Vagina (tissue), 2 donors: ENCODE results near the gene IQSEC1. TPM values are rescaled to one million over a fixed set of nuclear protein-coding genes. Genes with fewer than 3 reads are reported as not detected.

Experiments used
- DNase-seq, 2 donors: peaks; one replicate each; pipeline ENCODE4 v3.0.0-alpha.2; 2017; ENCODE audit errors: extremely low spot score in 2 of 2
- H3K27ac ChIP-seq: fragments of 200-600 bp; sonication (generic); one replicate; pipeline ENCODE4 v1.5.1; 2019
- H3K27me3 ChIP-seq: fragments of 200-600 bp; sonication (generic); one replicate; pipeline ENCODE4 v1.5.1; 2019
- H3K36me3 ChIP-seq, 2 donors: fragments of 200-600 bp; sonication (generic); one replicate each; pipeline ENCODE4 v1.5.1; 2017 to 2019
- H3K4me1 ChIP-seq: fragments of 200-600 bp; sonication (generic); one replicate; pipeline ENCODE4 v1.5.1; 2019
- H3K4me3 ChIP-seq, 2 donors: fragments of 200-600 bp; sonication (generic); 1 replicate in 1 of 2; 2 replicates in 1 of 2; pipeline ENCODE4 v1.5.1; 2016 to 2019
- H3K9me3 ChIP-seq: fragments of 200-600 bp; sonication (generic); one replicate; pipeline ENCODE4 v1.5.1; 2019
- CTCF ChIP-seq, 3 experiments: fragments of 450-650 bp in 2 of 3; fragments of 200-600 bp in 1 of 3; sonication (generic) in 1 of 3; IDR thresholded peaks; one replicate each; pipeline ENCODE4 v1.5.1; 2017 to 2019; ENCODE audit warnings: antibody characterized with exemption in 3 of 3, mild to moderate bottlenecking in 2 of 3, moderate library complexity in 2 of 3
- POLR2A ChIP-seq, 2 donors: fragments of 450-650 bp; IDR thresholded peaks; one replicate each; pipeline ENCODE4 v1.6.1; 2017; ENCODE audit warnings: antibody characterized with exemption in 2 of 2, mild to moderate bottlenecking in 2 of 2, moderate library complexity in 2 of 2
- POLR2AphosphoS5 ChIP-seq, 2 donors: sonication (generic); formaldehyde crosslinking; IDR thresholded peaks; one replicate each; pipeline ENCODE4 v1.9.0; 2017; ENCODE audit warnings: antibody characterized with exemption in 2 of 2, mild to moderate bottlenecking in 2 of 2, low read depth in 1 of 2; ENCODE audit not compliant: insufficient read depth in 1 of 2
- intact Hi-C: fragments of 100-400 bp; cut with DNase I; formaldehyde crosslinking; loops from one replicate; pipeline ENCODE4 v1.15.1; 2023
- total RNA-seq: library from RNA; depleted of rRNA; stranded (reverse); fragments of >200 nt; gene quantifications from one replicate; pipeline ENCODE4 v1.2.3, GENCODE V29; 2016

Gene IQSEC1
- total RNA-seq, 1 donor from 2014 or later = 34.9 TPM

GRCh38 chr3:13071695-13072094 is 1.5 kb downstream of the IQSEC1 start:
- H3K36me3 ChIP-seq = no peaks in the 10 kb centered on the region
- TF ChIP-seq POLR2AphosphoS5 (IDR thresholded peaks at IDR 0.05; ENCODE audit: insufficient read depth in 1 of 2, low read depth in 1 of 2) (no peak), POLR2A (IDR thresholded peaks at IDR 0.05) (no peak), CTCF (IDR thresholded peaks at IDR 0.05) (no peak)
- intact Hi-C loops = no loop called here
- no peak overlapping the region for H3K27ac ChIP-seq
- no peak overlapping the region for H3K4me3 ChIP-seq
- H3K27me3 ChIP-seq = no peaks in the 10 kb centered on the region
- DNase-seq = no peak
- no peaks in the 10 kb centered on the region for H3K9me3 ChIP-seq
- peaks cover 16% of the 10 kb centered on the region for H3K4me1 ChIP-seq

GRCh38 chr3:13070391-13071070 is 2.7 kb downstream of the IQSEC1 start:
- DNase-seq = no peak
- Histone ChIP-seq H3K36me3 (no peaks in the 10 kb centered on the region), H3K4me1 (peaks cover 16% of the 10 kb centered on the region), H3K27ac (no peak overlapping the region), H3K9me3 (no peaks in the 10 kb centered on the region), H3K27me3 (no peaks in the 10 kb centered on the region), H3K4me3 (no peak overlapping the region)
- TF ChIP-seq POLR2AphosphoS5 (IDR thresholded peaks at IDR 0.05; ENCODE audit: insufficient read depth in 1 of 2, low read depth in 1 of 2) = no peak
- TF ChIP-seq POLR2A (IDR thresholded peaks at IDR 0.05) = no peak
- TF ChIP-seq CTCF (IDR thresholded peaks at IDR 0.05) = no peak
- intact Hi-C loops = no loop called here

- Histone ChIP-seq H3K27ac (no peak overlapping the region), H3K27me3 (no peaks in the 10 kb centered on the region), H3K36me3 (no peaks in the 10 kb centered on the region), H3K4me1 (peaks cover 16% of the 10 kb centered on the region), H3K9me3 (no peaks in the 10 kb centered on the region), H3K4me3 (no peak overlapping the region)
- no peak for DNase-seq
- intact Hi-C loops = no loop called here
- no peak for TF ChIP-seq POLR2AphosphoS5 (IDR thresholded peaks at IDR 0.05; ENCODE audit: insufficient read depth in 1 of 2, low read depth in 1 of 2)
- TF ChIP-seq CTCF (IDR thresholded peaks at IDR 0.05) = no peak
- TF ChIP-seq POLR2A (IDR thresholded peaks at IDR 0.05) = no peak
These were observed 3.7 kb downstream of the IQSEC1 start for GRCh38 chr3:13069495-13069894.

GRCh38 chr3:13068269-13069010 is 4.8 kb downstream of the IQSEC1 start:
- H3K4me3 ChIP-seq = no peak overlapping the region
- DNase-seq = no peak
- TF ChIP-seq CTCF (IDR thresholded peaks at IDR 0.05) (no peak), POLR2A (IDR thresholded peaks at IDR 0.05) (no peak), POLR2AphosphoS5 (IDR thresholded peaks at IDR 0.05; ENCODE audit: insufficient read depth in 1 of 2, low read depth in 1 of 2) (no peak)
- H3K27me3 ChIP-seq = no peaks in the 10 kb centered on the region
- H3K4me1 ChIP-seq = peaks cover 11% of the 10 kb centered on the region
- H3K36me3 ChIP-seq = no peaks in the 10 kb centered on the region
- no peak overlapping the region for H3K27ac ChIP-seq
- intact Hi-C loops = no loop called here
- no peaks in the 10 kb centered on the region for H3K9me3 ChIP-seq

GRCh38 chr3:13067778-13068177 is 5.5 kb downstream of the IQSEC1 start:
- intact Hi-C loops = no loop called here
- TF ChIP-seq POLR2A (IDR thresholded peaks at IDR 0.05) (no peak), POLR2AphosphoS5 (IDR thresholded peaks at IDR 0.05; ENCODE audit: insufficient read depth in 1 of 2, low read depth in 1 of 2) (no peak), CTCF (IDR thresholded peaks at IDR 0.05) (no peak)
- no peaks in the 10 kb centered on the region for H3K36me3 ChIP-seq
- DNase-seq = no peak
- H3K9me3 ChIP-seq = no peaks in the 10 kb centered on the region
- no peak overlapping the region for H3K27ac ChIP-seq
- no peak overlapping the region for H3K4me3 ChIP-seq
- peaks cover 5% of the 10 kb centered on the region for H3K4me1 ChIP-seq
- no peaks in the 10 kb centered on the region for H3K27me3 ChIP-seq
